Fibroblast of mammary gland (primary cell): ENCODE data around the gene JADE1.
A peak's percentile ranks its signal among the peaks of the same experiment; 100 is the strongest.

Experiments used
- DNase-seq: peaks from one replicate; pipeline ENCODE4 v3.0.0-alpha.2; 2010; ENCODE audit warnings: low read depth
- H3K4me3 ChIP-seq: 2 replicates; pipeline ENCODE4 v1.5.1; 2011; ENCODE audit warnings: low read depth, mild to moderate bottlenecking, low read length, moderate library complexity; ENCODE audit not compliant: control insufficient read depth
- CTCF ChIP-seq: conservative IDR thresholded peaks from 2 replicates; pipeline ENCODE4 v1.5.1; 2011; ENCODE audit warnings: low read depth, low read length, inconsistent platforms; ENCODE audit not compliant: control insufficient read depth, insufficient read depth

The JADE1 gene

GRCh38 chr4:128869776-128870509 is 60.4 kb downstream of the JADE1 start:
- no peak overlapping the region for H3K4me3 ChIP-seq
- no peak for DNase-seq
- TF ChIP-seq CTCF, result no peak

GRCh38 chr4:128871948-128872347 is 62.4 kb downstream of the JADE1 start:
- no peak overlapping the region for H3K4me3 ChIP-seq
- DNase-seq, result peak; percentile 71
- TF ChIP-seq CTCF, result no peak

GRCh38 chr4:128876200-128876599 is 66.7 kb downstream of the JADE1 start:
- no peak overlapping the region for H3K4me3 ChIP-seq
- TF ChIP-seq CTCF, result no peak
- no peak for DNase-seq

- DNase-seq, result no peak
These were observed 68.4 kb downstream of the JADE1 start for GRCh38 chr4:128877934-128878333.

GRCh38 chr4:128879283-128879682 is 69.8 kb downstream of the JADE1 start:
- no peak for DNase-seq
- TF ChIP-seq CTCF, result no peak
- no peak overlapping the region for H3K4me3 ChIP-seq

More at GRCh38 chr4:128877934-128878333, 68.4 kb downstream of the JADE1 start:
- TF ChIP-seq CTCF, result no peak
- H3K4me3 ChIP-seq, result no peak overlapping the region

- no peak overlapping the region for H3K4me3 ChIP-seq
- DNase-seq, result no peak
- no peak for TF ChIP-seq CTCF
These were observed 70.5 kb downstream of the JADE1 start for GRCh38 chr4:128879971-128880370.
